CD4-positive, alpha-beta T cell (primary cell): Measurements from ENCODE around the gene CAND2. TPM values are rescaled to one million over a fixed set of nuclear protein-coding genes. Genes with fewer than 3 reads are reported as not detected.

ENCODE experiments used
- ATAC-seq: fragments of 200-7000 bp; cut with Tn5 transposase; one replicate; pipeline ENCODE4 v1.10.0; 2022; ENCODE audit warnings: mild to moderate bottlenecking; ENCODE audit not compliant: poor library complexity
- CTCF ChIA-PET: fragments of 350-600 bp; sonication (Branson Sonifier 250); formaldehyde crosslinking; loops from one replicate; lab custom pipeline; 2021; ENCODE audit warnings: antibody characterized with exemption, inconsistent platforms; lab: Charles Lee
- POLR2A ChIA-PET: fragments of 350-600 bp; sonication (Branson Sonifier 250); formaldehyde crosslinking; loops from one replicate; lab custom pipeline; 2021; ENCODE audit warnings: antibody characterized with exemption, inconsistent platforms; lab: Charles Lee
- DNase-seq, 14 experiments: peaks; one replicate each; pipeline ENCODE4 v3.0.0-alpha.2; 2013 to 2020; ENCODE audit warnings: mixed read lengths in 2 of 14
- H3K27ac ChIP-seq, 2 donors: one replicate each; pipeline versions ENCODE4 v1.5.1 to v1.7.0; 2013; ENCODE audit warnings: low read length in 2 of 2, low read depth in 1 of 2, mild to moderate bottlenecking in 1 of 2
- H3K27me3 ChIP-seq, 2 experiments: 1 replicate in 1 of 2; 2 replicates in 1 of 2; pipeline versions ENCODE4 v1.6.1 to v1.7.0; 2013; ENCODE audit warnings: low read length in 2 of 2, control low read depth in 1 of 2, mild to moderate bottlenecking in 1 of 2, moderate library complexity in 1 of 2; ENCODE audit not compliant: insufficient read depth in 2 of 2, control insufficient read depth in 1 of 2
- H3K36me3 ChIP-seq: one replicate; pipeline ENCODE4 v1.6.1; 2013; ENCODE audit warnings: low read length, control low read depth; ENCODE audit not compliant: insufficient read depth
- H3K4me1 ChIP-seq: one replicate; pipeline ENCODE4 v1.6.1; 2013; ENCODE audit warnings: low read length, control low read depth; ENCODE audit not compliant: insufficient read depth
- H3K4me3 ChIP-seq: one replicate; pipeline ENCODE4 v1.5.1; 2013; ENCODE audit warnings: mild to moderate bottlenecking, low read length, moderate library complexity
- H3K9me3 ChIP-seq, 2 experiments: 1 replicate in 1 of 2; 2 replicates in 1 of 2; pipeline versions ENCODE4 v1.6.1 to v1.7.0; 2013; ENCODE audit warnings: low read length in 2 of 2, mild to moderate bottlenecking in 2 of 2, control low read depth in 1 of 2, moderate library complexity in 1 of 2; ENCODE audit not compliant: control insufficient read depth in 1 of 2, insufficient read depth in 1 of 2
- H3K27ac Mint-ChIP-seq: one replicate; pipeline ENCODE4 v1.8.0; 2020; ENCODE audit warnings: mixed read lengths
- H3K27me3 Mint-ChIP-seq: one replicate; pipeline ENCODE4 v1.8.0; 2021; ENCODE audit warnings: mixed read lengths
- H3K36me3 Mint-ChIP-seq: one replicate; pipeline ENCODE4 v1.8.0; 2021; ENCODE audit warnings: low read depth, mixed read lengths
- H3K4me1 Mint-ChIP-seq: one replicate; pipeline ENCODE4 v1.8.0; 2021; ENCODE audit warnings: low read depth, mixed read lengths
- H3K4me3 Mint-ChIP-seq: one replicate; pipeline ENCODE4 v1.8.0; 2020; ENCODE audit warnings: mild to moderate bottlenecking, mixed read lengths
- H3K9me3 Mint-ChIP-seq: one replicate; pipeline ENCODE4 v1.8.0; 2020; ENCODE audit warnings: mixed read lengths
- intact Hi-C, 2 experiments: fragments of 100-400 bp; cut with DNase I in 1 of 2; cut with micrococcal nuclease in 1 of 2; formaldehyde crosslinking; loops; one replicate each; pipeline versions ENCODE4 v1.15.1 to v1.9.0; 2023 to 2025; cut with DNase I, micrococcal nuclease
- total RNA-seq, 174 experiments: library from RNA in 2 of 174; stranded (reverse) in 2 of 174; gene quantifications; one replicate each; pipeline ENCODE4 v1.2.3 and lab custom pipeline; 2021 to 2026
- TF ChIP-seq, protein P1 (sequence below): fragments of 200-600 bp; IDR thresholded peaks from one replicate; pipeline ENCODE4 v1.8.0; 2022; ENCODE audit warnings: antibody characterized with exemption, mild to moderate bottlenecking

Gene CAND2
- total RNA-seq, 2 experiments from 2014 or later: 3.5 to 6.0 TPM

- H3K4me1 ChIP-seq: peaks cover 16% of the 10 kb centered on the region
- no peak overlapping the region for H3K27ac ChIP-seq
- intact Hi-C loops: loop anchor here (1.0 to 2.0 kb wide), 4 partner anchors 13 to 157 kb away; partner anchors contain the start of genes CAND2 (in 1 of the 2) and RPL32 (in 1 of the 2)
- H3K27ac Mint-ChIP-seq: no peak overlapping the region
- TF ChIP-seq, protein P1, sequence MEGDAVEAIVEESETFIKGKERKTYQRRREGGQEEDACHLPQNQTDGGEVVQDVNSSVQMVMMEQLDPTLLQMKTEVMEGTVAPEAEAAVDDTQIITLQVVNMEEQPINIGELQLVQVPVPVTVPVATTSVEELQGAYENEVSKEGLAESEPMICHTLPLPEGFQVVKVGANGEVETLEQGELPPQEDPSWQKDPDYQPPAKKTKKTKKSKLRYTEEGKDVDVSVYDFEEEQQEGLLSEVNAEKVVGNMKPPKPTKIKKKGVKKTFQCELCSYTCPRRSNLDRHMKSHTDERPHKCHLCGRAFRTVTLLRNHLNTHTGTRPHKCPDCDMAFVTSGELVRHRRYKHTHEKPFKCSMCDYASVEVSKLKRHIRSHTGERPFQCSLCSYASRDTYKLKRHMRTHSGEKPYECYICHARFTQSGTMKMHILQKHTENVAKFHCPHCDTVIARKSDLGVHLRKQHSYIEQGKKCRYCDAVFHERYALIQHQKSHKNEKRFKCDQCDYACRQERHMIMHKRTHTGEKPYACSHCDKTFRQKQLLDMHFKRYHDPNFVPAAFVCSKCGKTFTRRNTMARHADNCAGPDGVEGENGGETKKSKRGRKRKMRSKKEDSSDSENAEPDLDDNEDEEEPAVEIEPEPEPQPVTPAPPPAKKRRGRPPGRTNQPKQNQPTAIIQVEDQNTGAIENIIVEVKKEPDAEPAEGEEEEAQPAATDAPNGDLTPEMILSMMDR: peak; percentile 92
- peaks cover 19% of the 10 kb centered on the region for H3K4me1 Mint-ChIP-seq
- no peaks in the 10 kb centered on the region for H3K36me3 ChIP-seq
- H3K4me3 Mint-ChIP-seq: peak overlapping the region; percentile 83
- no peaks in the 10 kb centered on the region for H3K27me3 Mint-ChIP-seq
- peak overlapping the region; percentile 42 for H3K4me3 ChIP-seq
- peak; percentile 99 for ATAC-seq
- POLR2A ChIA-PET: interaction anchor here (0.7 to 4.5 kb wide), 11 partner anchors 9 to 326 kb away, joined by 3 to 62 read pairs (median 4); partner anchors contain the start of genes CAND2, RAF1, RPL32 and TSEN2
- H3K36me3 Mint-ChIP-seq: peaks cover 6% of the 10 kb centered on the region
- H3K9me3 Mint-ChIP-seq: no peaks in the 10 kb centered on the region
- CTCF ChIA-PET: interaction anchor here (0.6 to 2.9 kb wide), 14 partner anchors 9 to 640 kb away, joined by 3 to 29 read pairs (median 4); partner anchors contain the start of genes CAND2 and RPL32
- DNase-seq: peak; percentile 89 to 97 (median 93)
- H3K9me3 ChIP-seq: no peaks in the 10 kb centered on the region
- no peaks in the 10 kb centered on the region for H3K27me3 ChIP-seq
Measured at GRCh38 chr3:12810013-12810780, 13.7 kb downstream of the CAND2 start.

GRCh38 chr3:12810961-12811360, 14.5 kb downstream of the CAND2 start:
- Histone ChIP-seq H3K27ac (no peak overlapping the region), H3K27me3 (no peaks in the 10 kb centered on the region), H3K36me3 (no peaks in the 10 kb centered on the region), H3K4me1 (peaks cover 16% of the 10 kb centered on the region), H3K9me3 (no peaks in the 10 kb centered on the region), H3K4me3 (no peak overlapping the region)
- ChIA-PET POLR2A (interaction anchor here (0.7 to 4.5 kb wide), 6 partner anchors 14 to 30 kb away, joined by 3 to 62 read pairs (median 6); partner anchors contain the start of genes CAND2 and RPL32), CTCF (interaction anchor here (0.8 to 2.9 kb wide), 3 partner anchors 10 to 30 kb away, joined by 3 to 29 read pairs (median 16); partner anchors contain the start of genes CAND2 and RPL32)
- no peaks in the 10 kb centered on the region for H3K27me3 Mint-ChIP-seq
- intact Hi-C loops: loop anchor here (1.0 to 2.0 kb wide), 4 partner anchors 14 to 156 kb away; partner anchors contain the start of genes CAND2 (in 1 of the 2) and RPL32 (in 1 of the 2)
- H3K4me3 Mint-ChIP-seq: peak overlapping the region; percentile 83
- no peaks in the 10 kb centered on the region for H3K9me3 Mint-ChIP-seq
- peaks cover 19% of the 10 kb centered on the region for H3K4me1 Mint-ChIP-seq
- no peak overlapping the region for H3K27ac Mint-ChIP-seq
- TF ChIP-seq, protein P1: no peak
- ATAC-seq (no peak), DNase-seq (no peak)
- peaks cover 6% of the 10 kb centered on the region for H3K36me3 Mint-ChIP-seq

GRCh38 chr3:12812812-12813211, 16.3 kb downstream of the CAND2 start:
- H3K27ac ChIP-seq: no peak overlapping the region
- intact Hi-C loops: no loop called here
- H3K36me3 ChIP-seq: no peaks in the 10 kb centered on the region
- no peak overlapping the region for H3K4me3 ChIP-seq
- H3K4me3 Mint-ChIP-seq: no peak overlapping the region
- TF ChIP-seq, protein P1: no peak
- H3K27me3 Mint-ChIP-seq: no peaks in the 10 kb centered on the region
- H3K4me1 Mint-ChIP-seq: peaks cover 19% of the 10 kb centered on the region
- POLR2A ChIA-PET: no interaction called here
- H3K4me1 ChIP-seq: peaks cover 16% of the 10 kb centered on the region
- CTCF ChIA-PET: interaction anchor here (0.6 to 0.8 kb wide), 2 partner anchors 17 to 29 kb away, joined by 3 read pairs; partner anchors contain the start of gene RPL32
- H3K27ac Mint-ChIP-seq: no peak overlapping the region
- no peaks in the 10 kb centered on the region for H3K9me3 ChIP-seq
- no peaks in the 10 kb centered on the region for H3K27me3 ChIP-seq
- no peak for ATAC-seq
- peaks cover 6% of the 10 kb centered on the region for H3K36me3 Mint-ChIP-seq
- no peaks in the 10 kb centered on the region for H3K9me3 Mint-ChIP-seq
- DNase-seq: no peak
